HCT116 (cell line): Measurements from ENCODE around the gene GRB10.

Source experiments
- CEBPB ChIP-seq: IDR thresholded peaks from 2 replicates; pipeline ENCODE4 v1.6.1; 2012; ENCODE audit warnings: low read depth
- CTCF ChIP-seq, 3 experiments: fragments of 200-600 bp in 1 of 3; sonication (generic) in 1 of 3; IDR thresholded peaks in 2 of 3; conservative IDR thresholded peaks in 1 of 3; 2 replicates each; pipeline ENCODE4 v1.5.1; 2012 to 2017; ENCODE audit warnings: low read depth in 2 of 3, low read length in 2 of 3, antibody characterized with exemption in 1 of 3, borderline replicate concordance in 1 of 3, control low read depth in 1 of 3, mild to moderate bottlenecking in 1 of 3, mixed read lengths in 1 of 3, mixed run types in 1 of 3, moderate library complexity in 1 of 3; ENCODE audit not compliant: insufficient read depth in 1 of 3
- EZH2 ChIP-seq: fragments of 200-600 bp; sonication (generic); IDR thresholded peaks from 2 replicates; pipeline ENCODE4 v1.6.1; 2017; ENCODE audit warnings: antibody characterized with exemption, mixed run types
- EZH2phosphoT487 ChIP-seq: fragments of 200-600 bp; IDR thresholded peaks from 2 replicates; pipeline ENCODE4 v1.6.1; 2018; ENCODE audit warnings: antibody characterized with exemption, borderline replicate concordance
- POLR2A ChIP-seq: IDR thresholded peaks from 2 replicates; pipeline ENCODE4 v1.7.0; 2011; ENCODE audit warnings: borderline replicate concordance; ENCODE audit not compliant: insufficient read depth, insufficient read length; ENCODE audit errors: extremely low read depth
- POLR2AphosphoS5 ChIP-seq: IDR thresholded peaks from 2 replicates; pipeline ENCODE4 v1.6.1; 2011; ENCODE audit warnings: mild to moderate bottlenecking, low read depth, low read length, moderate library complexity
- RAD21 ChIP-seq: IDR thresholded peaks from 2 replicates; pipeline ENCODE4 v1.6.1; 2012; ENCODE audit warnings: low read depth, mild to moderate bottlenecking
- TF ChIP-seq, protein P1 (sequence below): IDR thresholded peaks from 2 replicates; pipeline ENCODE4 v1.6.1; 2012; ENCODE audit warnings: low read depth

GRCh38 chr7:50562136-50562535 lies 220.6 kb downstream of the GRB10 start:
- TF ChIP-seq EZH2, result no peak
- no peak for TF ChIP-seq CTCF (IDR thresholded peaks at IDR 0.05 in 2 of 3, conservative IDR thresholded peaks at IDR 0.05 in 1 of 3; ENCODE audit: borderline replicate concordance in 1 of 3, insufficient read depth in 1 of 3, low read depth in 2 of 3, low read length in 2 of 3)
- no peak for TF ChIP-seq CEBPB
- TF ChIP-seq EZH2phosphoT487, result no peak
- TF ChIP-seq, protein P1, sequence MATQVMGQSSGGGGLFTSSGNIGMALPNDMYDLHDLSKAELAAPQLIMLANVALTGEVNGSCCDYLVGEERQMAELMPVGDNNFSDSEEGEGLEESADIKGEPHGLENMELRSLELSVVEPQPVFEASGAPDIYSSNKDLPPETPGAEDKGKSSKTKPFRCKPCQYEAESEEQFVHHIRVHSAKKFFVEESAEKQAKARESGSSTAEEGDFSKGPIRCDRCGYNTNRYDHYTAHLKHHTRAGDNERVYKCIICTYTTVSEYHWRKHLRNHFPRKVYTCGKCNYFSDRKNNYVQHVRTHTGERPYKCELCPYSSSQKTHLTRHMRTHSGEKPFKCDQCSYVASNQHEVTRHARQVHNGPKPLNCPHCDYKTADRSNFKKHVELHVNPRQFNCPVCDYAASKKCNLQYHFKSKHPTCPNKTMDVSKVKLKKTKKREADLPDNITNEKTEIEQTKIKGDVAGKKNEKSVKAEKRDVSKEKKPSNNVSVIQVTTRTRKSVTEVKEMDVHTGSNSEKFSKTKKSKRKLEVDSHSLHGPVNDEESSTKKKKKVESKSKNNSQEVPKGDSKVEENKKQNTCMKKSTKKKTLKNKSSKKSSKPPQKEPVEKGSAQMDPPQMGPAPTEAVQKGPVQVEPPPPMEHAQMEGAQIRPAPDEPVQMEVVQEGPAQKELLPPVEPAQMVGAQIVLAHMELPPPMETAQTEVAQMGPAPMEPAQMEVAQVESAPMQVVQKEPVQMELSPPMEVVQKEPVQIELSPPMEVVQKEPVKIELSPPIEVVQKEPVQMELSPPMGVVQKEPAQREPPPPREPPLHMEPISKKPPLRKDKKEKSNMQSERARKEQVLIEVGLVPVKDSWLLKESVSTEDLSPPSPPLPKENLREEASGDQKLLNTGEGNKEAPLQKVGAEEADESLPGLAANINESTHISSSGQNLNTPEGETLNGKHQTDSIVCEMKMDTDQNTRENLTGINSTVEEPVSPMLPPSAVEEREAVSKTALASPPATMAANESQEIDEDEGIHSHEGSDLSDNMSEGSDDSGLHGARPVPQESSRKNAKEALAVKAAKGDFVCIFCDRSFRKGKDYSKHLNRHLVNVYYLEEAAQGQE, result no peak
- TF ChIP-seq POLR2AphosphoS5, result no peak
- TF ChIP-seq POLR2A, result no peak
- TF ChIP-seq RAD21, result no peak
